Hematopoietic multipotent progenitor cell treated with erythropoietin and hydrocortisone succinate and interleukin-3 and kit ligand, for 17 days (in vitro differentiated cells): ENCODE measurements around the gene LDLRAD3.
"Not testable (repeated sequence)": the region's sequence is repeated elsewhere in the genome, so short reads cannot be mapped to it uniquely, and the experiment has no call there.

Source experiments
- DNase-seq: peaks from one replicate; pipeline ENCODE4 v3.0.0-alpha.2; 2015; ENCODE audit warnings: low spot score

Gene LDLRAD3

DNA sequence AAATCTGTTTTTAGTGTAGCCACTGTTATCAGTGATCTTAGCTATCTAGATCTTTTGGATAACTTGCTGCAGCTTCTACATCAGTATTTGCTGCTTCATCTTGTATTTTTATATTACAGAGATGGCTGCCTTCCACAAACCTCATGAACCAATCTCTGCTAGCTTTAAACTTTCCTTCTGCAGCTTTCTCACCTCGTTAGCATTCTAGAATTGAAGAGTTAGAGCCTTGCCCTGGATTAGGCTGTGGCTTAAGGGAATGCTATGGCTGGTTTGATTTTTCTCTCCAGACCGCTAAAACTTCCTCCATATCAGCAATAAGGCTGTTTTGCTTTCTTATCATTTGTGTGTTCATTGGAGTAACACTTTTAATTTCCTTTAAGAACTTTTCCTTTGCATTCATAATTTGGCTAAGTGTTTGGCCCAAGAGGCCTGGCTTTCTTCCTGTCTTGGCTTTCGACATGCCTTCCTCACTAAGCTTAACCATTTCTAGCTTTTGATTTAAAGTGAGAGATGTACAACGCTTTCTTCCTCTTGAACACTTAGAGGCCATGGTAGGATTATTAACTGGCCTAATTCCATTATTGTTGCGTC is 51.9 kb downstream of the LDLRAD3 start:
- no peak for DNase-seq

DNA sequence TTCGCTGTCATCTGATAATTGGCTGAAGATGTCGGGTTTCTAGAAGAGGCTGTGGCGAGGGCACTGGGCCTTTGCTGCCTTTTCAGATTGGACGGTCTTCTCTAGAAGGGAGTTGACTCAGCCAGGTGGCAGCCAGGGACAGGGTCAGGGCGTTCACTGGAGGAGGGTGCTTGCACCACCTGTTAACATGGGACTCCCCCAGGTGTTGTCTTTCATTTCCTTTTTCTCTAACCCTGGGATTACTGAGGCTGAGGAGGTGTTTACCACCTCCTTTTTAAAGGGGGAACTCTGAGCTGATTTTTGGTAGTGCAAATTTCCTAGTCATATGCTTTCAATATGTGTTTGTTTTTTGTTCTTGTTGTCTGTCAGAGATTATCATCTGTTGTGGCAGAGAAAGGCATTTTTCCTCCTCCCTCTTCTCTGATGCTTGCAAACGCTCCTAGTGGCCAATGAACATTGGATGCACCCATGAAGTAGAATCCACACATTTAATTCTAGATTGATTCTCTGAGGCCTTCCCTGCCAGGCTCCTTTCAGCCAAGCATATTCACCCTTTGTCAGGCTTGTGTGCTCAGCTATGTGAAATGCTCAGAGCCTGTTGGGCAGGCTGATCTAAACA is 54.1 kb downstream of the LDLRAD3 start:
- no peak for DNase-seq

GRCh38 chr11:35998634-35999033 is 54.8 kb downstream of the LDLRAD3 start:
- no peak for DNase-seq

DNA sequence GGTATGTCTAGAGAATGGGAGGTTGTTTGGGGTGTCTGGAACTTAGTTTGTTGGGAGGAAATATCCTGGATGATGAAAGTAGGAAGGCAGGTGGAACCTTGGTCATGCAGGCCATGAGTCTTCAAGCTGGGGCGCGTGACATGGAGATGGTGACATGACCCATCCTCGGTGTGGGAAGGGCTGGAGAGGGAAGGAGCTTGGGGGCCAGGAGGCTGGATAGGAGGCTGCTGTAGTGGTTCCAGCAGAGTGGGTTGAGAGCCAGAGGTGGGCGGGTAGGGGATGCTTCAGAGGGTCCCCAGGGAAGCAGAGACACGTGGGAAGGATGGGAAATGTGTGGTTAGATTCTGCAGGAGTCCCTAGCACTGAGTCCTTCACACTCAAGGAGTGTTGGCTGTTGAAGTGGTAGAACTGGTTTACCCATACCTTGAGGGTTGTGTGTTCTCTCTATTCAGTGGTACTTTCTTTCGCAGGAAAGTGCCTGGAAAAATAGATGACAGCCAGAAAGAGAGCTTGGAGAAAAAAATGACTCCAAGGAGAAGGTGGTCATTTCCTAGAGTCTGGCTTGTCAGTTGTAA is 56.8 kb downstream of the LDLRAD3 start:
- no peak for DNase-seq

DNA sequence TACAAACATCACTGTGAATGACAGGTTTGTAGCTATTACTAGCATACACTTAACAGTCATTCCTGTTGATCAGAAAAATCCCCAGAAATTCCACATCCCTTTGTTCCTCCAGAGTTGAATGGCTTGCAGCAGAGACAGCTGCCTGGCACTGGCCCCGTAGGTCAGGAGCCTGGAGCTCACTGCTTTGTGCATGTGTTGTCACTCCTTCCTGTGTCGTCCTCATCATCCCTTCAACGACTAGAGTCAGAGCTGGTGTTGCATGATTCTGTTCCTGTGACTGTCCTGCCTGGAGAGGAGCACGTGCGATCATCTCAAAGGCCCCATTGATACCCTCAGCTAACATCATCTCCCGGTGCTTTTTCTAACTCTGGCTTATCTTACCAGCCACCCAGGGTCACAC is 58.3 kb downstream of the LDLRAD3 start:
- no peak for DNase-seq

GRCh38 chr11:36002796-36003195 is 58.9 kb downstream of the LDLRAD3 start:
- DNase-seq, result no peak

DNA sequence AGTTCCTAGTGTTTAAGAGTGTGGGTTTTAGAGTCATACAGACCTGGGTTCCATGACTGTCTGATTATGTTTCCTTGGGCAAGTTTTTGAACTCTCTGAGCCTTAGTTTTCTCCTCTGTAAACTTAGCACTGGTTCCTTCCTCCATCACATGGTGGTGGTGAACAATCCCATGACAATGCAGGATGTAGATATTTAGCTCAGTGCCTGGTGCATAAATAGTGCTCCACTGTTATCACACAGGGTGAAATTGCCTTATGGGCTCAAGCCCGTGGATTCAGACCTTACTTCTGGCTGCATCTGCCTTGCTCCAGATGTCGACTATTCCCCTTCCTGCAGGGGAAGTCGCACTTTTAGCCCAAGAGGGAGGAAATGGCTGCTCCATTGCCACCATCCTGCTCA is 62.7 kb downstream of the LDLRAD3 start:
- DNase-seq, result no peak

DNA sequence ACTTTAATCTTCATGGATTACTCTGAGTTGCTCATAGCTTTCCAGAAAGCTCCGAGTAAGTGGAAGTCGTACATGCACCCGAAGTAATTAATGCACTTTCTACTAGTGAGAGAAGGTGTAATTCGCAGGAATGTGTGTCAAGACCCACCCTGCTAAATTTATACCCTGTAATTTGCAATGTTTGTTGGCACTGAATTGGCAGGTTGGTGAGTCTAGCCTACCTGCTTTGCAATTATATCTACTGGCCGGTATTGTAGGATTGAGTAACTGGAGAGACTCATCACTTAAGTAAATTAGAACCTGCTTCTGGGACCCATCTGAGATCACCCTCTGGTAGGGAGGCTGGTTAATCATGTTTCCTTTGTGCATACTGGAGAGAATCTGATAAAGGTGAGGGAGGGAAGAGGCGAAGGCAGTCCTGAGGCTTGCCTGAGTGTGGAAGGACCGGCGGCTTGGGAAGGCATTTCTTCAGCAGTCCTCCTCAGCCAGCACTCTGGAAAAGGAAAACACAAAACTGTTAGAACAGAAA is 63.3 kb downstream of the LDLRAD3 start:
- DNase-seq, result no peak

- no peak for DNase-seq
Observed at GRCh38 chr11:36008584-36008983, 64.7 kb downstream of the LDLRAD3 start.

- DNase-seq, result no peak
Observed at GRCh38 chr11:36009473-36009872, 65.6 kb downstream of the LDLRAD3 start.

DNA sequence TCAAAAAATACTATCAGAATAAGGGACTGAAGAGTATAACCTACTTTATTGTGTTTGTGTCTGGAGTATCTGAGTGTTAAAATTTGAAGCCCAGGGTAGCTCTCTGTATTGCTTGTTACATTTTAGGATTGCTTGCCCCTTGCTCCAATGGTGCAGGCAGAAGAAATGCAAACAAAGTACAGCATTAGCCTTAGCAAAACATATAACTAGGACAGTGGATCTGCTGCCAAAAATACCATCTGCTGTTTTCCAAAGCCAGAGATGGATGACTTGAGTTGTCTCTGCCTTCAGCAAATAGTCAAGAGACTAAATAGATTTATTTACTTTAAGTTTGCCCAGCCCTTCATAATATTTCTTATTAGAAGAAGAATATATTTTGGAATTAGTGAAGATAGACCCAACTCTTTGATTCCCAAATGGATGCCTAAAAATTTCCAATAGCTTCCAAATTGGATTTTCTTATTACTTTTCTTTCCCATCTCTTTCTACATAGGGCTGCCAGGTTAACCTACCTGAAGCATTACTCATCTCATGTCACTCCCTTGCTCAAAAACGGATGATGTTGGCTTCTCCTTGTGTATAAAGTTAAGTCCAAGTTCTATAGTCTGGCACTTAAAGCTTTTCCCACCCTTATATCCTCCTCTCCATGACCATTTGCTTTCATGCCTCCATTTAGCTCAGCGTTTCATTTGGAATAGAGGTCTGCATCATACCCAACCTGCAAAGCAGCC is 66.3 kb downstream of the LDLRAD3 start:
- no peak for DNase-seq

GRCh38 chr11:36011574-36011973 is 67.7 kb downstream of the LDLRAD3 start:
- no peak for DNase-seq

DNA sequence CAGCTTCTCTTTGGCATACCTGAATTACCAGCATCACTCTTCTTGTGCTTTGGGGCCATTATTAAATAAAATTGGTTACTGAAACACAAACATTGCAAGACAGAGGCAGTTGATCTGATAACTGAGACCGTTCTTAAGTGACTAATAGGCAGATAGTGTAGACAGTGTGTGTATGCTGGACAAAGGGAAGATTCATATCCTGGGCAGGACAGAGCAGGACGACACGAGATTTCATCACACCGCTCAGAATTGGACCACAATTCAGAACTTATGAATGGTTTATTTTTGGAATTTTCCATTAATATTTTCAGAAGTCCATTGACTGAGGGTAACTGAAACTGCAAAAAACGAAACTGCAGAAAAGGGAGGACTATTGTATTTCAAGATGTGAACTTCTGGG is 68.6 kb downstream of the LDLRAD3 start:
- DNase-seq, result no peak

DNA sequence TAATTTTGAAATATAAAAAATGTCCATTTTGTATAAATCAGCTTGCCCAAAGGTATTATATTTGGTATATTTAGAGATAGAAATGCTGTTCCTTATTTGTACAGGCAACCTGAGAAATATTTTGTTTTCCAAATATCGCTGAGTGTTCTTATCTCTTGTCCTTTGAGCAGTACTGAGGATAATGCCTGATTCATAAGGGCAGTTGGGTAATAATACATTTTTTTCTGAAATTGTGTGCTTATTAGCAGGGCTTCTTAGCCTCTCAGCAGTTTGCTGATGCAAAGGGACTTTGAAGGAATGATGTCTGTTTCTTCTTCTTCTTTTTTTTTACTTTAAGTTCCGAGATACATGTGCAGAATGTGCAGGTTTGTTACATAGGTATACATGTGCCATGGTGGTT is 69.1 kb downstream of the LDLRAD3 start:
- no peak for DNase-seq

GRCh38 chr11:36013446-36013845 is 69.6 kb downstream of the LDLRAD3 start:
- DNase-seq, result not testable (repeated sequence)

- no peak for DNase-seq
Observed at GRCh38 chr11:36013950-36014897, 70.4 kb downstream of the LDLRAD3 start.

- DNase-seq, result no peak
Observed at GRCh38 chr11:36014898-36015665, 71.2 kb downstream of the LDLRAD3 start.

DNA sequence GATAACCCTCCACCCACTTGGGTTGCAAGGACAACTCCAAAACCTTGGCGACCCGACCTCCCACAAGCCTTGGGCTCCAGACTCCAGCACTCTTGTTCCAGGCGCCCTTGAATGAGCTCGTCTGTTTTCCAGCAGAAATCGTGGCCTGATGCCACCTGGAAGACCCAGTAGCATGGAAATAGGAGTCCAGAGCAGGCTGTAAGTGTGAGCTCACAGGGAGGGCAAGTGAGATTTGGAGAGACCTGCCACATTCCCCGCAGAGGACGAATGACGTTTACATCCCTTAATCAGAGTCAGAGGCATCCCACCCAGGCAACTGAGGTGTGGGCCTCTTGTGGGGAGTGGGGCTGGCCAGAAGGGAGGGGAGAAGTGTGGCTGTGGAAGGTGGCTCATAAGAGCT is 71.9 kb downstream of the LDLRAD3 start:
- no peak for DNase-seq

GRCh38 chr11:36016263-36016662 is 72.4 kb downstream of the LDLRAD3 start:
- no peak for DNase-seq

GRCh38 chr11:36016709-36017108 is 72.8 kb downstream of the LDLRAD3 start:
- DNase-seq, result no peak

- no peak for DNase-seq
Observed at GRCh38 chr11:36019005-36019596, 75.2 kb downstream of the LDLRAD3 start.
